WTC11 (cell line): ENCODE data around the gene NUP214.

Experiments
- CTCF ChIP-seq: fragments of 200-600 bp; IDR thresholded peaks from 2 replicates; pipeline ENCODE4 v1.8.0; 2022; ENCODE audit warnings: antibody characterized with exemption
- E2F5 ChIP-seq: sonication (generic); formaldehyde crosslinking; IDR thresholded peaks from 2 replicates; pipeline ENCODE4 v1.8.1; 2022; ENCODE audit warnings: mild to moderate bottlenecking, moderate library complexity, missing genetic modification reagents
- FOXJ3 ChIP-seq: sonication (generic); formaldehyde crosslinking; IDR thresholded peaks from 2 replicates; pipeline ENCODE4 v1.9.0; 2021; ENCODE audit warnings: missing genetic modification reagents, mild to moderate bottlenecking, borderline replicate concordance
- MAX ChIP-seq: sonication (generic); formaldehyde crosslinking; IDR thresholded peaks from 2 replicates; pipeline ENCODE4 v1.8.0; 2022; ENCODE audit warnings: mild to moderate bottlenecking, missing genetic modification reagents
- MXD4 ChIP-seq: fragments of 250-450 bp; sonication (Bioruptor Pico); IDR thresholded peaks from 2 replicates; pipeline ENCODE4 v1.8.0; 2021; ENCODE audit warnings: mild to moderate bottlenecking, moderate library complexity, borderline replicate concordance
- NR1H2 ChIP-seq: sonication (generic); formaldehyde crosslinking; IDR thresholded peaks from 2 replicates; pipeline ENCODE4 v1.9.0; 2021; ENCODE audit warnings: mild to moderate bottlenecking, moderate library complexity, missing genetic modification reagents
- NR3C1 ChIP-seq: sonication (generic); formaldehyde crosslinking; conservative IDR thresholded peaks from 2 replicates; pipeline ENCODE4 v1.8.1; 2023; ENCODE audit warnings: low read depth, mild to moderate bottlenecking, missing genetic modification reagents
- ZNF138 ChIP-seq: sonication (generic); formaldehyde crosslinking; conservative IDR thresholded peaks from 2 replicates; pipeline ENCODE4 v1.8.1; 2022; ENCODE audit warnings: mild to moderate bottlenecking, moderate library complexity, missing genetic modification reagents

GRCh38 chr9:131237291-131237690 lies 111.9 kb downstream of the NUP214 start:
- no peak for TF ChIP-seq CTCF
- TF ChIP-seq E2F5 (CRISPR knock-in tag) = no peak
- no peak for TF ChIP-seq FOXJ3
- TF ChIP-seq NR1H2 = no peak
- TF ChIP-seq MXD4 (CRISPR knock-in tag) = no peak
- TF ChIP-seq MAX (CRISPR knock-in tag) = no peak
- TF ChIP-seq NR3C1 = no peak
- TF ChIP-seq ZNF138 (CRISPR knock-in tag) = no peak
